Measurements from ENCODE around the gene SPDYE1.

- TF ChIP-seq, protein P1, sequence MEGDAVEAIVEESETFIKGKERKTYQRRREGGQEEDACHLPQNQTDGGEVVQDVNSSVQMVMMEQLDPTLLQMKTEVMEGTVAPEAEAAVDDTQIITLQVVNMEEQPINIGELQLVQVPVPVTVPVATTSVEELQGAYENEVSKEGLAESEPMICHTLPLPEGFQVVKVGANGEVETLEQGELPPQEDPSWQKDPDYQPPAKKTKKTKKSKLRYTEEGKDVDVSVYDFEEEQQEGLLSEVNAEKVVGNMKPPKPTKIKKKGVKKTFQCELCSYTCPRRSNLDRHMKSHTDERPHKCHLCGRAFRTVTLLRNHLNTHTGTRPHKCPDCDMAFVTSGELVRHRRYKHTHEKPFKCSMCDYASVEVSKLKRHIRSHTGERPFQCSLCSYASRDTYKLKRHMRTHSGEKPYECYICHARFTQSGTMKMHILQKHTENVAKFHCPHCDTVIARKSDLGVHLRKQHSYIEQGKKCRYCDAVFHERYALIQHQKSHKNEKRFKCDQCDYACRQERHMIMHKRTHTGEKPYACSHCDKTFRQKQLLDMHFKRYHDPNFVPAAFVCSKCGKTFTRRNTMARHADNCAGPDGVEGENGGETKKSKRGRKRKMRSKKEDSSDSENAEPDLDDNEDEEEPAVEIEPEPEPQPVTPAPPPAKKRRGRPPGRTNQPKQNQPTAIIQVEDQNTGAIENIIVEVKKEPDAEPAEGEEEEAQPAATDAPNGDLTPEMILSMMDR (IDR thresholded peaks at IDR 0.05; ENCODE audit: insufficient read depth, low read depth, low read length), result no peak
- no peak for TF ChIP-seq EZH2 (IDR thresholded peaks at IDR 0.05; ENCODE audit: insufficient read depth, low read length)
These were observed 46.2 kb downstream of the SPDYE1 start for GRCh38 chr7:44043902-44044301.
